NCI-H128 (cell line): ENCODE results near the gene MARCHF10.

Experiments
- DNase-seq: peaks from one replicate; lab custom pipeline; 2025; ENCODE audit not compliant: unreplicated experiment; lab: John Stamatoyannopoulos, UW

MARCHF10 gene

GRCh38 chr17:62720126-62720850 is 87.8 kb downstream of the MARCHF10 start:
- DNase-seq: no peak

- no peak for DNase-seq
Measured at GRCh38 chr17:62719586-62719985, 88.5 kb downstream of the MARCHF10 start.

GRCh38 chr17:62718429-62718828 is 89.7 kb downstream of the MARCHF10 start:
- no peak for DNase-seq

DNA sequence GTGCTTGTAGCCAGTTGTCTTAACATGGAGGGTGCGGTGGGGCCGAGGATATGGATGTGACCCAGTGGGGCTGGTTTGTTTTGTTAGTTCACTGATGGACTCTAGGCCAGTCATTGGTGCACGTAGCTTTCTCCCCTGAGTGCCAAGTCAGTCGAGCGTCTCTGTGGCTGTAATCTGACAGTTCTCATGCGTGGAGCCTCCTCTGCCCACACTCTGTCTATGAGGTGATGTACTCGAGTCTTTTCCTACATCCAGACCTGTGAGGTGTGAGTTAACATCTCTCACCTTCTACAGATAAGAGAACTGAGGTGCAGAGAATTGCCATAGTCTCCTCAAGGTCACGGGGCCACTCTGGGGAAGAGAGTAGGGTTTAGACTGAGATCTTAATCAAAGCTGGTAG is 90.2 kb downstream of the MARCHF10 start:
- DNase-seq: no peak

DNA sequence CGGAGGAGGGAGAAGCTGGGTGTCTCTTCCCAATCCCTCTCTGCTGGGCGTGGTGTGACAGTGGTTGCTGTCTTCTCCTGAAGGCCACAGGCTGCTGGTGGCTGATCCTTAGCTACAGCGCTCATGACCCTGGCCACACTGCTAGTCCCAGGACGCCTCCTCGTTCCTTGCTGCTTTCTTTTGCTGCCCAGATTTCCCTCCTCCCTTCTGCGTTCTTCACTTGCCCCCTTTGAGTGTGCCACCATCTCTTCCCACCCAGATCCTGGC is 90.6 kb downstream of the MARCHF10 start:
- no peak for DNase-seq

DNA sequence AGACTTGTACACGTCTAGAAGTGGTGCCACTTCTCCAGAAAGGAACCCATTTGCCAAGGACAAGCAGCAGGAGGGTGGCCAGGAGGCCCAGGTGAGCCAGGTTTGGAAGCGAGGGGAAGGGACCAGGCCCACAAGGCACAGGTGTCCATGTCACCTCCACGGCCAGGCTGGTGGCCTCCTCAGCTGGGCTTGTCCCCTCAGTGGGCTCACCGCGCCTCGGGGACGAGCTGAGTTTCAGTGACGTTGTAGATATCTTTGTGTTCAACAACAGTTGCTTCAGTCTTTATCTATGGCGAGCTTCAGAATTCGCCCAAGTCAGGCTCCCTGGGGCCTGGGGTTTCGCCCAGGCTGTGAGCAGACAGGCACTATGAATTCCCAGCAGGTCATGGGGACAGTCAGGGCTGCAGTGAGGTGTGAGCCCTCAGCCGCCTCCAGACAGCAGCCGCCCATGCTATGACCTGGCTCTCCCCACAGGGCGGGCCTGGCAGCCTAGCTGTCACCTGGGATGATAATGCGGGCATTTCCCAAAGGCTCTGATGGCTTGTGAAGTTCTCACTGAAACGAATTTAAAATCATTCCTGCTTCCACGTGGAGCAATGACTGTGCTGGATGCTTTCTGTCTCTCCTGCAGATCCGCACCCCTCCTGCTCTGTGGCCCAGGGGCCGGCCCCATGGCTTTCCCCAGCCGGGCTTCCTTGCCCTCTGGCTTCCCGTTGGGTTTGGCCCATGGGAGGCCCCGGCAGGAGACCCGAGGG is 91.1 kb downstream of the MARCHF10 start:
- DNase-seq: no peak

DNA sequence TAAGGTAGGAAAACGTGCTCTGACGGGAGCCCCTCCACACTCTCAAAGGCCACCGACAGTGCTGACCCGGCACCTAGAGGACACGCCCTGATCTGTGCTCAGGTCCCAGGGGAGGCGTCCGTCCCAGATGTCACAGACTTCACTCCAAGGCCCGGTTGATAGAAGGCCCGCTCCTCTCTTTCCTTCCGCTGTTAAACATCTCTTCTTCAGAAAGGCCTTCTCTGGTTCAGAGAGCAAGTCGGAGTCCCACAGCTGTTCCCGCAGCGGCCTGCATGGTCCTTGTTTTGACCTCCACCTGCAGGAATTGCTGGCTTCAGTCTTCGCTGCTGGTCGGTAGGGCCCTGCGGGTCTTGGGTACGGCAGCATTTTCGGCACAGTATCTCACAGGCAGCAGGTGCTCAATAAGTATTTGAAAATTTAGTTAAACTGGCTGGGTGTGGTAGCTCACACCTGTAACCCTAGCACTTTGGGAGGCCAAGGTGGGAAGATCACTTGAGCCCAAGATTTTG is 92.2 kb downstream of the MARCHF10 start:
- no peak for DNase-seq

- DNase-seq: no peak
Measured at GRCh38 chr17:62714016-62714777, 93.9 kb downstream of the MARCHF10 start.

DNA sequence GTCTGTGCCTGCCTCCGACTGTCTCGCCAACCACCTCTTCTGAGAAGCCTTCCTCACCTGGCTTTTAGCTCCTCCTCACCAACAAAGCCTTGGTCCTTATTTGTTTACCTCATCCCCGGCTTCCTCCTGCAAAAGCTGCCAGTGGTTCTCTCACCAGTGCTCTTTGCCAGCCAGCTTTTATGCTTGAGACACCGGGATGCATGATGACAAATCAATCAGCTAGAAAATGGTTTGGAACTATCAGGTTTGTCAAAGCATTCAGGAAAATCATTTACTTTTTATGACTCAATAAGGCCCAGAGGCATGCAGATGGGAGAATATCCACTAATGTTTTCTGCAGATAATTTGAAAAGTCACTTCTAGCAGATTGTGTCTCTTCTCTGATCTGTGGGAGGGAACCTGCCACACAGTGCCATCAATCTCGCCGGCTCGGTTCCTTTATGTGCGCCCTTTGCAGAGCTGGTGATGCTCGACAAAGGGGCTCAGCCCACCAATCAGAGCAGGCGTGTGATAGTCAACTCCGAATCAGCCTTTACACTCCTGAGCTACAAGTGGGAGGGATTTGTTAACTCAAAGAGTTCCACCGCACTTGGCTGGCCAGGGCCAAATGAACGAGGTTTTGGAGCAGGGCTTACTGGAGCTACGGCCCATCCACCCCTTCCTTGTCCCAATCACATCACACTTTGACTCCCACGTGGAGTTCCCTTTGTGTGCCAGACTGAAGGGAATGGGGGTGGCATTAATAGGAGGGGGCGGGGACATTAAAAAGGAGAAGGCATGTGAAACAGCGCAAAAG is 94.8 kb downstream of the MARCHF10 start:
- DNase-seq: no peak

- DNase-seq: no peak
Measured at GRCh38 chr17:62712171-62712581, 95.9 kb downstream of the MARCHF10 start.

DNA sequence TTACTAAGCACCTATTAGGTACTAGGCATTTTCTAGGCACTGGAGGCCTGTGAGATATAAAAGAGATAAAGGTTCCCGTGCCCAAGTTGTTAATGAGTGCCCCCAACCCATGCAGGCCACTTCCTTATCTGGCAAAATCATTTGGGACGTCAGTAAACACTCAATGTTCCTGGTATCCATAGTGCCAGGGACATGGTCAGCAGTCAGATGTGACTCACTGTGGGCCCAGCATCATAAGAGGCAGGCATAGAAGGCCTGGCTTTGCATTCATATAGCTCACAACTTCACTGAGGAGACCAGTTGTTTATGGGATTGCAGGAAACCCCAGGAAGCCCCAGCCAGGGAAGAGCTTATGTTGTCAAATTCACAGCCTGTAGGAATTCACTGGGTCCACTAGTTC is 99.5 kb downstream of the MARCHF10 start:
- no peak for DNase-seq

DNA sequence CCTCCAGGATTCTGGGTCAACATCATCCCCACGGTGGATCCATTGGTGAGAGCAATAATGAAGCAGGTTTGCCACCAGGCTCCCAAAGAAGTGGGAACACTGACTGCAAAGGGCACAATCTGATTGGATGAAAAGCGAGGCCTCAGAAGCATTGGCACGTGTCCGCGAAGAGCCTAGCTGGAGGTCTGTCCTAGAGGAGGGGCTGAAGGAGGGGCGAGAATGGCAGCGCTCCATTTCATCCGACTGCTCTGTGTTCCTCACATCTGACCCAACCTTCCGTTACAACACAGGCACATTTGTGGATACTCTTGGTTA is 100.7 kb downstream of the MARCHF10 start:
- no peak for DNase-seq

- no peak for DNase-seq
Measured at GRCh38 chr17:62706598-62707424, 101.3 kb downstream of the MARCHF10 start.

GRCh38 chr17:62705778-62706597 is 102.1 kb downstream of the MARCHF10 start:
- DNase-seq: no peak

DNA sequence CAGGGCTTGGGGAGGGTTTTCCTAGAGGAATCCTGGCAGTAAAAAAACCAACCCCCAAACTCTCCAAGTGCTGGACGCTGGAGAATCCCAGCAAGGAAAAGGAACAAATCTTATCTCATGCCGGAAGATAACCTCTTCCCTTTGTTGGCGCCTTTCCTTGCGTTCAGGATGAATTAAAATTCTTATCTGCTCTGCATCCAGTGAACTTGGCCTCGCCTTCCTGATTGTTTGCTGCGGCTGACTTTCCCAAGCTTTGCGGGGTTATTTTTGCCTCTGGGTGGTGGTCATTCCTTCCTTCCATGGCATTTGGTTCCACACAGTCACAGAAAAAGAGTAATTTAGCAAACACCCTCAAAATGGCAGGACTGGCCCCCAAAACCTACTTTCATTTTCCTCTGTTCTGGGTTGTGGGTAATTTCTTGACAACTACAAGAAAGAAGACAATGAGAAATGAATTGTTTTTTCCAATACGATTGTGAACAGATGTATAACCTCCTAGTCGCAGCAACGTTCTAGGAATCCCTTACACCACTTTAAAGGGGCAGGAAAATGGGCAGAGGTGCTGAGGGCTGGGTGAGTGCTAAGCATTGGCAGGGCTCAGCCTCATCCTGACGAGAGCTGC is 102.8 kb downstream of the MARCHF10 start:
- no peak for DNase-seq

DNA sequence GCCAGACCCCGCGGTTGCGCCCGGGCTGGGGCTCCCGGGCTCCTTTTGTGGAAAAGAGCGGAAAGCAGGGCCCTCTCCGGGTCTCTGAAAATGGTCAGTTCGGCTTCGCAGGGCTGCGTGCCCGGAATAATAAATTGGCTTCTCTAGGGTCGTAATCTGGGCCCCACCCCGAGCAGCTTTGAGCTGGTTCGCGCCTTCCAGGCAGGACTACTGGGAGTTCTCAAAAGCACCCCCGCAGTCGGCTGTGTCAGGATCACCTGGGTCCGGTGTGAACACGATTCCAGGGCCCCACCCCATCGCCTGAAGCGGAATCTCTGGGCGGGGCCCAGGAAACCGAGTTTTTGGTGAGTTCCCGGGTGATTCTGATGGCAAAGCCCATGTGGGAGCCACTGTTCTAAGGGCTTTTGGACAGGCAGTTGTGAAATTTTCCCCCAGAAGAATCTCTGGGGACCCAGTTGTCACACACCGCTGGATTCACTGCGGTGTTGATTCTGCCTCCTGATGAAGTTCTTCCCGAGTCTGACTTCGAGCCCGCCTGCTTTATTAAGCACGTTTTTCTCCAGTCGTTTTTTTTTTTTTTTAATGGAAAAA is 103.6 kb downstream of the MARCHF10 start:
- DNase-seq: no peak

DNA sequence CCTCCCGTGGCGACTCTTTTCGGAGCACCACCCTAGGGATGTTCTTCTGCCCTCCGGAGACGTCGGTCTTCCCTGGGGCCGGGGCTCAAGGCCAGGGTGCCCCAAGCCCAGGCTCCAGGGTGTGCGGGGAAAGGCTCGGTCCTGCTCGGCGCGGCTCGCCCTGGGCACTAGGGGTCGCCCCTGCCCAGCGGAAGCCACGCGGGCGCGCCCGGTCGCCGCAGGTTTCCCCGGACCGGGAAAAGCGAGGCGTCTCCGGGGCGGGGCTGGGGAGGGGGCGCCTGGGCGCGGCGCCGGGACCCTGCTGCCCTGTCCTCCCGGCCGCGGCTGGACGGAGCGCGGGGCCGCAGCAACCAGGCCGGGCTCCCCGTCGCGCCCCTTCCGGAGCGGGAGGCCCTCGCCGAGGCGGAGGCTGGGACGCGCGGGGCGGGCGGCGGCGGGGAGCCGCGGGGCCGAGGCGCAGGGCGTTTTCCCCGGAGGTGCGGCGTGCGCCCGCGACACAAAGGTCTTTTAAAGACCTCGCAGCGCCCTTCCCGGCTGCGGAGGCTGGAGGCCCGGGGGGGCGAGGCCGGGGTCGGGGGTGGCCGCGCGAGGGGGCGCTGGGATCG is 104.2 kb downstream of the MARCHF10 start:
- DNase-seq: peak; percentile 28

DNA sequence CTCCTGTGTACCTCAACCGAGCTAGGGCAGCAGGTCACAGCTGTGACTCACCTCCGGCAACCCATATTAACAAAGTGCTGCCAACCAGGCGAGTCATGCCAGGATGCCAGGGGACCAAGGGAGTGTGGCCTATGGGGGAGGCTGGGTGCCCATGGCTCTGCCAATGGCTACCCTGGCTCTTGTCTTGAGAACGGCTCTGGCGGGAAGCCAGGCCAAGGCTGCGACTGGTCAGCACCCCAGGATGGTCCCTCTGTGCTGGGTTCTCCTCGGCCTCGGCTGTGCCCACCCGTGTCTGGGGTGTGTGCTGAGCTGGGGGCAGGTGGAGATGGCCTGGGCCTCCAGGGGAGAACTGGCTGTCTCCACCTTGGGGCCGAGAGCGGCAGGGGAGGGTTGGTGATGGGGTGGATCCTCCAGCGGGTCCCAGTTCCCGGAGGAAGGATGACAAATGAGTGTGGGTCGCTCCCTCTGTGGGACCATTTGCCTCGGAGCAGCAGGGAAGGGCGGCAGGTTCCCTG is 104.8 kb downstream of the MARCHF10 start:
- no peak for DNase-seq
